Dendritic cell treated with granulocyte-macrophage colony-stimulating factor and Interleukin-4, amounts not matched to agents 40 ng/mL and 50 ng/mL, for 4 days (primary cell): ENCODE results near the gene DUOXA1.

Experiments
- H3K27ac Mint-ChIP-seq: one replicate; pipeline ENCODE4 v1.8.0; 2022; ENCODE audit warnings: mild to moderate bottlenecking, mixed read lengths
- H3K27me3 Mint-ChIP-seq: one replicate; pipeline ENCODE4 v1.8.0; 2022; ENCODE audit warnings: mild to moderate bottlenecking, mixed read lengths
- H3K36me3 Mint-ChIP-seq: one replicate; pipeline ENCODE4 v1.8.0; 2022; ENCODE audit warnings: low read depth, mixed read lengths
- H3K4me1 Mint-ChIP-seq: one replicate; pipeline ENCODE4 v1.8.0; 2022; ENCODE audit warnings: low read depth, mixed read lengths
- H3K4me3 Mint-ChIP-seq: one replicate; pipeline ENCODE4 v1.8.0; 2022; ENCODE audit warnings: mild to moderate bottlenecking, moderate library complexity, mixed read lengths
- H3K9me3 Mint-ChIP-seq: one replicate; pipeline ENCODE4 v1.8.0; 2022; ENCODE audit warnings: mixed read lengths
- intact Hi-C: fragments of 100-400 bp; cut with micrococcal nuclease; formaldehyde crosslinking; loops from one replicate; pipeline ENCODE4 v1.15.0; 2022

Gene DUOXA1

DNA sequence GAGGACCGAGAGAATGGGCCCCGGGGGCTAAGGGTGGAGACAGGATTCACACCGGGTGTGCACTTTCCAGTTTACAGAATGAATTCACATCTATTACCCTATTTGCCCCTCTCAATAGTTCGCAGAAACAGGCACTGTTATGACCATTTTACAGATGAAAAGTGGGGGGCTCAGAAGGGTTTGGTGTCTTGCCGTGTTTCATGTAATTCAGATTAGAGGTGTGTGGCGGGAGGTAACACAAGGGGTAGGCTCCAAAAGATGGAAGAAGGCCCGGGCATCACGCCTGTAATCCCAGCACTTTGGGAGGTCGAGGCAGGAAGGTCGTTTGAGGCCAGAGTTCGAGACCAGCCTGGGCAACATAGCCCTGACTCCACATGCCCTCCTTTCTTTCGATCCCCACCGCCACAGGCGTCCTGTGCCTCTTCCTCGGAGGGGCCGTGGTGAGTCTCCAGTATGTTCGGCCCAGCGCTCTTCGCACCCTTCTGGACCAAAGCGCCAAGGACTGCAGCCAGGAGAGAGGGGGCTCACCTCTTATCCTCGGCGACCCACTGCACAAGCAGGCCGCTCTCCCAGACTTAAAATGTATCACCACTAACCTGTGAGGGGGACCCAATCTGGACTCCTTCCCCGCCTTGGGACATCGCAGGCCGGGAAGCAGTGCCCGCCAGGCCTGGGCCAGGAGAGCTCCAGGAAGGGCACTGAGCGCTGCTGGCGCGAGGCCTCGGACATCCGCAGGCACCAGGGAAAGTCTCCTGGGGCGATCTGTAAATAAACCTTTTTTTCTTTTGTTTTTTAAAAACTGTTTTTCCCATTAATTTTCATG lies 12.2 kb downstream of the DUOXA1 start:
- intact Hi-C loops: no loop called here

DNA sequence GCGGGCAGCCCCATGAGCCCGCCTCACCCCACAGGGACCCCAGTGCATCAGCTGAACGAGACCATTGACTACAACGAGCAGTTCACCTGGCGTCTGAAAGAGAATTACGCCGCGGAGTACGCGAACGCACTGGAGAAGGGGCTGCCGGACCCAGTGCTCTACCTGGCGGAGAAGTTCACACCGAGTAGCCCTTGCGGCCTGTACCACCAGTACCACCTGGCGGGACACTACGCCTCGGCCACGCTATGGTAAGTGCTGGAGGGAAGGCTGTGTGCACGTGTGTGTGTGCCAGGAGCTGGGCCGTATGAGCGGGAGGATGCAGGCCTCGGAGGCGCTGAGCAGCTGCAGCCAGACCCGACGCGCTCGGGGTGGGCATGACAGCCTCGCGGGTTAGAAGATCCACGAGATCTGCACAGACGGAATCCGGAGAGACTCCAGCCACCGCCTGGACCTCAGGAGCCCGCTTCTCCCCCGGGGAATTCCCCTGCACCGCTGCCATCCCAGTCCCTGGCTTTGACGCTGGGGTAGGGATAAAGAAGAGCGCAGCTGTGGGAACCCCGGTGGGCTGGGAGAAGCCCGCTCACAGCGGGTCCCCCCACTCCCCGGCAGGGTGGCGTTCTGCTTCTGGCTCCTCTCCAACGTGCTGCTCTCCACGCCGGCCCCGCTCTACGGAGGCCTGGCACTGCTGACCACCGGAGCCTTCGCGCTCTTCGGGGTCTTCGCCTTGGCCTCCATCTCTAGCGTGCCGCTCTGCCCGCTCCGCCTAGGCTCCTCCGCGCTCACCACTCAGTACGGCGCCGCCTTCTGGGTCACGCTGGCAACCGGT lies 13.0 kb downstream of the DUOXA1 start:
- H3K4me3 Mint-ChIP-seq: no peak overlapping the region
- H3K27ac Mint-ChIP-seq: no peak overlapping the region
- H3K27me3 Mint-ChIP-seq: peaks cover 82% of the 10 kb centered on the region

More for the DNA sequence above, 12.2 kb downstream of the DUOXA1 start:
- peaks cover 35% of the 10 kb centered on the region for H3K36me3 Mint-ChIP-seq
- H3K9me3 Mint-ChIP-seq: no peaks in the 10 kb centered on the region
- peaks cover 41% of the 10 kb centered on the region for H3K4me1 Mint-ChIP-seq
- H3K27ac Mint-ChIP-seq: no peak overlapping the region
- H3K27me3 Mint-ChIP-seq: peaks cover 77% of the 10 kb centered on the region
- H3K4me3 Mint-ChIP-seq: peak overlapping the region; percentile 67

DNA sequence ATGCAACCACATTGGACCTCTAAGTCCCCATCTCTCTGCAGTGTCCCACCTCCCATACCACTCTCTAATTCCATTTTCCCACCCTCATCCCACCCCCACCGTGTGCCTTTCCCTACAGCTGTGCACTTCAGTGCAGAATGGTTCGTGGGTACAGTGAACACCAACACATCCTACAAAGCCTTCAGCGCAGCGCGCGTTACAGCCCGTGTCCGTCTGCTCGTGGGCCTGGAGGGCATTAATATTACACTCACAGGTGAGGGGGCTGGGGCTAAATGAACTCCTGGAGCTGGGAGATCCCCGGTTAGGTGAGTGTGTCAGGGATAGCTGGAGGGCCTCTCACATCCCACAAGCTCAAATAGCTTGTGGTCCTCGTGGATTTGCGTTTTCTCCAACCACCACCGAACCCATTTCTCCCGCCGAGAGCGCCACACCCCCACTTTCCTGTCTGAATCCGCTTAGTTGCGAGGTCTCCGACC lies 13.6 kb downstream of the DUOXA1 start:
- H3K9me3 Mint-ChIP-seq: no peaks in the 10 kb centered on the region
- H3K27ac Mint-ChIP-seq: no peak overlapping the region
- peaks cover 82% of the 10 kb centered on the region for H3K27me3 Mint-ChIP-seq
- peaks cover 29% of the 10 kb centered on the region for H3K36me3 Mint-ChIP-seq
- H3K4me1 Mint-ChIP-seq: peaks cover 41% of the 10 kb centered on the region
- intact Hi-C loops: no loop called here
- H3K4me3 Mint-ChIP-seq: no peak overlapping the region

More for the DNA sequence above, 13.0 kb downstream of the DUOXA1 start:
- intact Hi-C loops: no loop called here
- Mint-ChIP-seq H3K36me3 (peaks cover 32% of the 10 kb centered on the region), H3K9me3 (no peaks in the 10 kb centered on the region), H3K4me1 (peaks cover 43% of the 10 kb centered on the region)

DNA sequence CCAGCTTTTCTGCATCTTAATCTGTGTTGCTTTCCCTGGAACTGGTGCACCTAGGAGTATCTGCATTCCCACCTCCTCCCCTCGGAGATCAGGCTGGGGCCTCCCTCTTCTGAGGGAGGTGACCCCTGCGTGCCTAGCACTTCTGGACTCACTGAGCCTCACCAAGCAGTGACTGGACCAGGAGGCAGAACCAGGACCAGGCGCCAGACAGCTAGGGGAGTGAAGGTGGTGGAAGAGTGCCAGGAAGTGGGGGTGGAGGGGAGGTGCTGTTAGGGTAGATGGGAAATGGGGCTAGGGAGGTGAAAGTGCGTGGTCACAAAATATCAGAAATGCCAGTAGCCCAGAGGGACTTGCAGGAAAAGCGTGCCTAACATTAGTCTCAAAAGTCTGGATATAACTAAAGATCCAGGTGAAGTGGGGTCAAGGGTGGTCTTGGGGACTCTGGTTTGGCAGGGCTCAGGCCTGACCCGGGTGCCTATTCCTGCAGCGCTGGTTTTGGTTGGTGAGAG lies 14.3 kb downstream of the DUOXA1 start:
- H3K9me3 Mint-ChIP-seq: no peaks in the 10 kb centered on the region
- no peak overlapping the region for H3K27ac Mint-ChIP-seq
- H3K4me3 Mint-ChIP-seq: no peak overlapping the region
- peaks cover 83% of the 10 kb centered on the region for H3K27me3 Mint-ChIP-seq
- intact Hi-C loops: no loop called here
- peaks cover 23% of the 10 kb centered on the region for H3K36me3 Mint-ChIP-seq
- peaks cover 41% of the 10 kb centered on the region for H3K4me1 Mint-ChIP-seq

DNA sequence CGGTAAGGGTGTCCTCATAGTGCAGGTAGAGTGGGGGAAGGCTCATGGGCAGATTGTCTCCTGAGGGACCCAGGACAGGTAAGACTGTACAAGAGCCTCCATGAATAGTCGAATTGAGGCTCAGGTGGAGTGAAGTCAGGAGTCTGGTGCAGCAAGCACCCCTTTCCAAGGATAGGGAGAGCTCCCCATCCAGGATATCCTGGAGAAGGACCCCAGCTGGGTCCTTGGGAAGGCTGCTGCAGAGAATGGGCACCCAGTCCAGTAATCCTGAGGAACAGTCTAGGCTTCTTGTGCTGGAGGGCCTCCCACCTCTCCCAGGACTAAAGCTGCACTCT lies 15.0 kb downstream of the DUOXA1 start:
- Mint-ChIP-seq H3K36me3 (peaks cover 17% of the 10 kb centered on the region), H3K4me1 (peaks cover 41% of the 10 kb centered on the region), H3K9me3 (no peaks in the 10 kb centered on the region), H3K4me3 (no peak overlapping the region), H3K27me3 (peaks cover 85% of the 10 kb centered on the region), H3K27ac (no peak overlapping the region)
- intact Hi-C loops: no loop called here

DNA sequence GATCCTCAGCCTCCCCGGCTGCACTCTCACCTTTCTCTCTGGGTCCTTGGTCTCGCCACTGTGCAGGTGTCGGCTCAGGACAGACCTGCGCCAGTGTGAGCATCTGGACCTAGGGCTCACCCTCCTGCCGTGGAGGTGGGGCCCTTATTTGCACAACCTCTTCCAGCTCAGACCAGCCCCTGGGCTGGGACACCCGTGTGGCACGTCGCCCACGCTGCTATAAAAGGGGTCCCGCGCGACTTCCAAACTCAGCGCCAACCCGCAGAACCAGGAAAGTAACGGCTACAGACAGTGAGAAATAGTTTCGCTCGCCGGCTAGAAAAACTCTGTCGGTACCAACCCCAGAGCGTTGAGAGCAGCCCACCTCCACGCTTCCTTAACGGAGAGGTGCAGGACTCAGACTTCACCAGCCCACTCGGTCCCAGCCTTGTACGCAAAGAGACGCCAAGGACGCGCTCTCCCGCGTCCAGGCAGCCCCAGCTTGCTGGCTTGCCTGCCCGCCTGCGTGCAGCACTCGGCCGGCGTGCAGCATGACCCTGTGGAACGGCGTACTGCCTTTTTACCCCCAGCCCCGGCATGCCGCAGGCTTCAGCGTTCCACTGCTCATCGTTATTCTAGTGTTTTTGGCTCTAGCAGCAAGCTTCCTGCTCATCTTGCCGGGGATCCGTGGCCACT lies 15.5 kb downstream of the DUOXA1 start, which contains the start of the genes DUOX2 and DUOXA2:
TSS of gene DUOX2 (minus strand) at position 97 of the 675 bp plus-strand sequence. CDS start 761 bp downstream, outside the sequence.
TSS of gene DUOXA2 (plus strand) at position 251 of the 675 bp plus-strand sequence. CDS start at position 531, 280 bp downstream.
- intact Hi-C loops: no loop called here
- Mint-ChIP-seq H3K4me1 (peaks cover 41% of the 10 kb centered on the region), H3K27me3 (peaks cover 85% of the 10 kb centered on the region), H3K36me3 (peaks cover 12% of the 10 kb centered on the region), H3K27ac (no peak within 1 kb of the TSS), H3K4me3 (no peak within 1 kb of the TSS), H3K9me3 (no peaks in the 10 kb centered on the region)

DNA sequence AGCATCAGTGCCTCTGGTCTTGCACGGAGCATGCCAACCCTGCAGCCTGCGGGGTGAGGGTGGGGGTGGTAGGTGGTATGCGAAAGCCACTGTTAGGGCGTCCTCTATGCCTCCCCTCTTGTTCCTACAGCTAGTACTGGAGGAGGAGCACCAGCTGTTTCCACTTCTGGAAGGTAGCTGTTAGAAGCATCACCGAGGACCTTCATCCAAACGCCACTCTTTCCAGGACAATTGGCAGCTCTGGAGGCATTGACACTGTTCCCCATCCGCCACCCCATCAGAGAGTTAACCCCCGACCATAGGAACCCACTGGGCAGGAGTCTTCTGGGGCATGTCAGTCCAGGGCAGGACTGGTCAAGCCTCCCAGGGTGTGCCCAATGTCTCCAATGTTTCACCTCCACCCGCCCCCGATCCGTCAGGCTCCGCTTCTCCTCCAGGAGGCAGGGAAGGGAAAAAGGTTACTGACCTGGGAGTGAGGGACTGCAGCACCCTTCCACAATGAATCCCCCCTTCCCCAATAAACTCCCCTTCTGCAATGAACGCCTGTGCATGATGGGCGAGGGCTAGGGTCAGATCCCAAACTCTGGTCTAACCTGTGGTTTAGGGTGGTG lies 16.2 kb downstream of the DUOXA1 start:
- no peak overlapping the region for H3K27ac Mint-ChIP-seq

DNA sequence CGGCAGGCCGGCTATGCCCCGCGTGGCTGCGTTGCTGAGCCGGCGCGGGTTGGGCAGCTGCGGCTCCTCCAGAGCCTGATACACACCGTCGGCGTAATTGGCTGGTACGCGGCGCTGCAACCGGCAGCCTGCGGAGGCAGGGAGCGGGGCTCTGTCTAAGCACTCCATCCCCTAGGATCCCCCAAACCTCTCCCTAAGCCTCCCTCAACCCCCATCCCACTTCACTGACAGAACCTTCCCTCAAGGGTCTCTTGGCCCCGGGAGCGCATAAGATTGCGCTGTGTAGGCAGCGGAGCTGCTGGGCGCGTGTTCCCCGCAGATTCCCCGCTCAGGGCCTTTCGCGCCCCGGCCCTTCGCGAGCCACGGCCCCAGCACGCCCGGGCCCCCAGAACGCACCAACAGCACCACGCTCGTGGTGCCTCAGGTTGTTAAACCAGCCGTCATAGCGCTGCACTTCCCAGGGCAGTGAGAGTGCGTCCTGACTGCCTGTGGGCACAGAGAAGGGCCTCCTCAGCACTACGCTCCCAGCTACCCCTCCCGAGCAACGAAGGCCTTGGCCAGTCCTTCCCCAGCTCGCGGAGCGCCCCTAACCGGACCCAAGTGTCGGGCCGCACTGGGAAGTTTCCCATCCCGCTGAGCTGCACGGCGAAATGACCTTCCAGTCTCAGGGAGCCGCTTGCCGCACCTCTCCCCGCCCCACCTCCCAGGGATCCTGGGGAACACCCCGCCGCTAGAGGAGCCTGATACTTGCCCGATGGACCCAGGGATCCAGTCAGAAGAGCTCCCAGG lies 16.9 kb downstream of the DUOXA1 start:
- Mint-ChIP-seq H3K27ac (no peak overlapping the region), H3K27me3 (peaks cover 84% of the 10 kb centered on the region), H3K4me1 (peaks cover 34% of the 10 kb centered on the region), H3K4me3 (peak overlapping the region; percentile 49), H3K9me3 (no peaks in the 10 kb centered on the region), H3K36me3 (peaks cover 5% of the 10 kb centered on the region)
- intact Hi-C loops: no loop called here

More for the DNA sequence above, 16.2 kb downstream of the DUOXA1 start:
- H3K4me3 Mint-ChIP-seq: no peak overlapping the region
- peaks cover 89% of the 10 kb centered on the region for H3K27me3 Mint-ChIP-seq
- H3K4me1 Mint-ChIP-seq: peaks cover 41% of the 10 kb centered on the region
- peaks cover 10% of the 10 kb centered on the region for H3K36me3 Mint-ChIP-seq
- no peaks in the 10 kb centered on the region for H3K9me3 Mint-ChIP-seq
- intact Hi-C loops: no loop called here

DNA sequence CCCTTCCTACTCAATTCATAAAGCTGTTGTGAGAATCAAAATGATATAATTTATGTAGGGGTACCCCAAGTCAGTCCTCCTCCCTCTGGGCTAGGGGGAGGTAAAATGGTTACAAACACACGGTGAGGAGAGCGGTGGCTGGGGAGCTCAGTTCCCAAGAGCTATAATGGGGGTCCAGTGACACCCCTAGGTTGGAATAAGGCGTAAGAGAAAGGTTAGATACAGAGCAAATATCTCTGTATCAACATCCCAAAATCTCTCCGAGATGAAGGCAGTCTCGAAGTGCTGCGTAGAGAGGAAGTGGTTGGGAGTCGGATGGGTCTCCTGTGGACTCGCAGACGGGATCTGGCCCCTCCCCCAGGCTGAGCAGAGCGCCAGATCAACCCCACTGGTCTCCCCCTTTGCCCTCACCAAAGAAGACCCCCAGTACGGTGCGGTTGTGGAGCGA lies 17.5 kb downstream of the DUOXA1 start:
- H3K4me3 Mint-ChIP-seq: peak overlapping the region; percentile 49
- intact Hi-C loops: no loop called here
- no peaks in the 10 kb centered on the region for H3K9me3 Mint-ChIP-seq
- no peaks in the 10 kb centered on the region for H3K36me3 Mint-ChIP-seq
- peaks cover 28% of the 10 kb centered on the region for H3K4me1 Mint-ChIP-seq
- H3K27ac Mint-ChIP-seq: no peak overlapping the region
- peaks cover 79% of the 10 kb centered on the region for H3K27me3 Mint-ChIP-seq

DNA sequence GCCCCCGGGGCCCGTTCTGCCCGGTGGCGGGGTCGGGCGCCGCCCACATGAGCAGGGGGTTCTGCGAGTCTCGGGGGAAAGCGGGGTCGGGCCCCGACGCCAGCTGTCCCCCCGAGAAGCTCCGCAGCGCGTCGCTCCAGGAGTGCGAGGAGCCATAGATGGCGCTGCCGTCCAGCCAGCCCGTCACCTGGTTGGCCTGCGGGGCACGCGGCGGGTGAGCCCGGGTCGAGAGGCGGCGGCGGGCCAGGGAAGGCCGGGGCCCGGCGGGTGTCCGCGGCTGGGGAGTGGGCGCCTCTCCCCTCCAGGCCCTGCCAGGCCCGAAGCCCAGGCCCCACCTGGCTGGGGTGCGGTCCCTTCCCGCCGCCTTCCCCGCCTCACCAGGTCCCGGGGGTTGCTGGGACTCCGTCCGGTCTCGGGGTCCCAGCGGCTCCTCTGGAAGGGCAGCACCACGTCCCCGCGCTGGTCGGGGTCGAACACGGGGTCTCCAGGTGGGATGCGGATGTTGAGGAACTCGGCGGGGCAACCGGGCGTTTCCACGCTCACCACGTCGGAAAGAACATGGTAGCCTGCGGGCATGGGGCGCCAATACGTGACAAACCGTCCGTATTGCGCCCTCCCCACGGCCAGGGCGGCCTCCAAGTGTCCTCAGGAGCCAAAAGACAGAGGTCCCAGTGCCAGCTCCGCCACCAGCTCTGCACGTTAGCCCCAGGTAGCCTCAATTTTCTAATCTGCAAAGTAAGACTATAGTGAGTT lies 18.1 kb downstream of the DUOXA1 start:
- Mint-ChIP-seq H3K27me3 (peaks cover 74% of the 10 kb centered on the region), H3K27ac (no peak overlapping the region), H3K4me1 (peaks cover 25% of the 10 kb centered on the region), H3K36me3 (no peaks in the 10 kb centered on the region), H3K4me3 (no peak overlapping the region), H3K9me3 (no peaks in the 10 kb centered on the region)
- intact Hi-C loops: no loop called here

DNA sequence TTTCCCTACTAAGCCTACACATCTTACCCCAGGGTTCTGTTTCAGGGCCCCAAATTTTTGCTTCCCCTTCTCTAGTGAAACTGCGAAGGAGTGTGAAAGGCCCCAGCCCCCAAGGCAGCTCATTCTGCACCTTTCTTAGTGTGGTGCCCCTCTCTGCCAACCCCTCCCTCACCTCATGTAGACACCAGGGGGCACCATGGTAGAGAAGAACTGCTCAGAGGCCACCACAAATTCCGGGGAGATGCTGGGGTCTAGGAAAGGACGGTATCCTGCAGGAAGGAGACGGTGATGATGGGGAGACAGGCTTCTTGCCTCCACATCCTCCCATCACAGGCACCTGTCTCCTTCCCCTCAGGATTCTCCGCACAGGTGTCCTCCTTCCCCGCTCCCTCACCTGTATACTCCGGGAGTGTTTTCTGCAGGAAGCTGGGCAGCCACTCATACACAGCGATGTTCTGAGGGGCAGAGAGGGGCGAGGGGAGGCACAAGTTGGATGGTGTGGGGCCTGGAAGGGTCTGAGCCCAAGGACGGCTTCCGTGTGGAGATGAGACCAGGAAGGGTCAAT lies 19.3 kb downstream of the DUOXA1 start:
- H3K36me3 Mint-ChIP-seq: no peaks in the 10 kb centered on the region
- H3K4me3 Mint-ChIP-seq: no peak overlapping the region
- no peak overlapping the region for H3K27ac Mint-ChIP-seq
- peaks cover 25% of the 10 kb centered on the region for H3K4me1 Mint-ChIP-seq
- peaks cover 72% of the 10 kb centered on the region for H3K27me3 Mint-ChIP-seq
- intact Hi-C loops: no loop called here
- H3K9me3 Mint-ChIP-seq: no peaks in the 10 kb centered on the region
